HL-60 (cell line): ENCODE measurements around the gene ZMAT1.
A peak's percentile ranks its signal among the peaks of the same experiment; 100 is the strongest.

ENCODE experiments used
- DNase-seq, 2 experiments: peaks; one replicate each; pipeline ENCODE4 v3.0.0-alpha.2; 2010 to 2020; ENCODE audit warnings: low read depth in 1 of 2, low spot score in 1 of 2
- H3K27ac ChIP-seq: fragments of 250-450 bp; sonication (Bioruptor Pico); replicated peaks from 2 replicates; pipeline ENCODE4 v1.5.1; 2020; ENCODE audit warnings: mild to moderate bottlenecking, moderate library complexity
- H3K27me3 ChIP-seq: fragments of 250-450 bp; sonication (Bioruptor Pico); 2 replicates; pipeline ENCODE4 v1.5.1; 2021; ENCODE audit warnings: mild to moderate bottlenecking, moderate library complexity; ENCODE audit not compliant: insufficient read depth, poor library complexity, severe bottlenecking
- H3K4me3 ChIP-seq: replicated peaks from 2 replicates; pipeline ENCODE4 v1.5.1; 2011; ENCODE audit warnings: mild to moderate bottlenecking, control low read depth, low read length; ENCODE audit not compliant: insufficient read depth
- GABPA ChIP-seq: IDR thresholded peaks from 2 replicates; pipeline ENCODE4 v1.6.1; 2012; ENCODE audit warnings: low read depth
- POLR2AphosphoS5 ChIP-seq: IDR thresholded peaks from 2 replicates; pipeline ENCODE4 v1.6.1; 2012; ENCODE audit warnings: low read depth
- REST ChIP-seq: IDR thresholded peaks from 2 replicates; pipeline ENCODE4 v1.6.1; 2012; ENCODE audit warnings: low read depth; ENCODE audit not compliant: insufficient replicate concordance
- SPI1 ChIP-seq: IDR thresholded peaks from 2 replicates; pipeline ENCODE4 v1.6.1; 2012; ENCODE audit warnings: low read depth, mild to moderate bottlenecking, borderline replicate concordance
- TF ChIP-seq, protein P1 (sequence below): IDR thresholded peaks from one replicate; pipeline ENCODE4 v1.5.1; 2011; ENCODE audit warnings: low read length, control low read depth, inconsistent platforms; ENCODE audit not compliant: insufficient read depth

The ZMAT1 gene

GRCh38 chrX:101950581-101950980 is 18.8 kb upstream of the ZMAT1 start:
- TF ChIP-seq SPI1 (no peak), REST (no peak), GABPA (no peak), POLR2AphosphoS5 (no peak)
- TF ChIP-seq, protein P1, sequence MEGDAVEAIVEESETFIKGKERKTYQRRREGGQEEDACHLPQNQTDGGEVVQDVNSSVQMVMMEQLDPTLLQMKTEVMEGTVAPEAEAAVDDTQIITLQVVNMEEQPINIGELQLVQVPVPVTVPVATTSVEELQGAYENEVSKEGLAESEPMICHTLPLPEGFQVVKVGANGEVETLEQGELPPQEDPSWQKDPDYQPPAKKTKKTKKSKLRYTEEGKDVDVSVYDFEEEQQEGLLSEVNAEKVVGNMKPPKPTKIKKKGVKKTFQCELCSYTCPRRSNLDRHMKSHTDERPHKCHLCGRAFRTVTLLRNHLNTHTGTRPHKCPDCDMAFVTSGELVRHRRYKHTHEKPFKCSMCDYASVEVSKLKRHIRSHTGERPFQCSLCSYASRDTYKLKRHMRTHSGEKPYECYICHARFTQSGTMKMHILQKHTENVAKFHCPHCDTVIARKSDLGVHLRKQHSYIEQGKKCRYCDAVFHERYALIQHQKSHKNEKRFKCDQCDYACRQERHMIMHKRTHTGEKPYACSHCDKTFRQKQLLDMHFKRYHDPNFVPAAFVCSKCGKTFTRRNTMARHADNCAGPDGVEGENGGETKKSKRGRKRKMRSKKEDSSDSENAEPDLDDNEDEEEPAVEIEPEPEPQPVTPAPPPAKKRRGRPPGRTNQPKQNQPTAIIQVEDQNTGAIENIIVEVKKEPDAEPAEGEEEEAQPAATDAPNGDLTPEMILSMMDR = no peak
- Histone ChIP-seq H3K27me3 (no peaks in the 10 kb centered on the region), H3K4me3 (no peak overlapping the region), H3K27ac (no peak overlapping the region)
- DNase-seq = no peak

- Histone ChIP-seq H3K4me3 (no peak overlapping the region), H3K27me3 (no peaks in the 10 kb centered on the region), H3K27ac (peak overlapping the region; percentile 93)
- DNase-seq = no peak
- TF ChIP-seq GABPA (no peak), REST (no peak), POLR2AphosphoS5 (no peak), SPI1 (no peak)
- TF ChIP-seq, protein P1 = no peak
Observed at GRCh38 chrX:101932249-101932570, 383 bp upstream of the ZMAT1 start.

- Histone ChIP-seq H3K27me3 (no peaks in the 10 kb centered on the region), H3K4me3 (peak overlapping the region; percentile 33)
- TF ChIP-seq, protein P1 = no peak
- TF ChIP-seq SPI1 (no peak), REST (no peak), POLR2AphosphoS5 (no peak), GABPA (no peak)
Observed at GRCh38 chrX:101931136-101931487, 715 bp downstream of the ZMAT1 start.

More at GRCh38 chrX:101931136-101931487, 715 bp downstream of the ZMAT1 start:
- peak in 1 of 2 experiments; percentile 9 for DNase-seq
- H3K27ac ChIP-seq = peak overlapping the region; percentile 93
